K562 (cell line): Measurements from ENCODE around the gene DYNC1H1. TPM values are rescaled to one million over a fixed set of nuclear protein-coding genes. Genes with fewer than 3 reads are reported as not detected.
A peak's percentile ranks its signal among the peaks of the same experiment; 100 is the strongest.

Experiments used
- ARNT ChIP-seq, 2 experiments: fragments of 450-650 bp; IDR thresholded peaks; 2 replicates each; pipeline ENCODE4 v1.6.1; 2016; ENCODE audit warnings: mild to moderate bottlenecking in 1 of 2
- BHLHE40 ChIP-seq: IDR thresholded peaks from 2 replicates; pipeline ENCODE4 v1.6.1; 2011; ENCODE audit warnings: low read length, improper control_type of control experiment
- CBX3 ChIP-seq, 2 experiments: IDR thresholded peaks; 1 replicate in 1 of 2; 2 replicates in 1 of 2; pipeline ENCODE4 v1.6.1; 2012; ENCODE audit warnings: inconsistent platforms in 2 of 2, low read length in 2 of 2, borderline replicate concordance in 1 of 2, control low read depth in 1 of 2
- CC2D1A ChIP-seq: fragments of 450-650 bp; IDR thresholded peaks from 2 replicates; pipeline ENCODE4 v1.6.1; 2017; ENCODE audit warnings: mild to moderate bottlenecking
- CHD1 ChIP-seq: fragments of 200-600 bp; sonication (generic); IDR thresholded peaks from one replicate; pipeline ENCODE4 v1.6.1; 2012; ENCODE audit warnings: mild to moderate bottlenecking, moderate library complexity, low read length, inconsistent platforms
- CREM ChIP-seq: IDR thresholded peaks from 2 replicates; pipeline ENCODE4 v1.6.1; 2014; ENCODE audit warnings: antibody characterized with exemption, low read depth
- E2F6 ChIP-seq, 2 experiments: IDR thresholded peaks; 2 replicates each; pipeline ENCODE4 v1.6.1; 2011; ENCODE audit warnings: borderline replicate concordance in 1 of 2, control low read depth in 1 of 2, low read depth in 1 of 2, low read length in 1 of 2, mild to moderate bottlenecking in 1 of 2, mixed read lengths in 1 of 2, moderate library complexity in 1 of 2; ENCODE audit not compliant: insufficient read depth in 1 of 2, insufficient read length in 1 of 2, poor library complexity in 1 of 2, severe bottlenecking in 1 of 2; ENCODE audit errors: extremely low read depth in 1 of 2
- ESRRA ChIP-seq: fragments of 450-650 bp; IDR thresholded peaks from 2 replicates; pipeline ENCODE4 v1.6.1; 2014; ENCODE audit warnings: low read depth, mild to moderate bottlenecking, moderate library complexity, borderline replicate concordance
- FOSL1 ChIP-seq: fragments of 200-800 bp; sonication (Bioruptor generic); conservative IDR thresholded peaks from 2 replicates; pipeline ENCODE4 v1.6.1; 2016; ENCODE audit warnings: missing genetic modification characterization, missing compliant biosample characterization
- IRF2 ChIP-seq: sonication (generic); formaldehyde crosslinking; IDR thresholded peaks from 2 replicates; pipeline ENCODE4 v1.8.1; 2022; ENCODE audit warnings: mild to moderate bottlenecking, missing genetic modification reagents
- KAT8 ChIP-seq: fragments of 450-650 bp; IDR thresholded peaks from 2 replicates; pipeline ENCODE4 v1.6.1; 2016; ENCODE audit warnings: low read depth, mild to moderate bottlenecking
- MYC ChIP-seq, 2 experiments: fragments of 250-450 bp in 1 of 2; sonication (Bioruptor Pico) in 1 of 2; IDR thresholded peaks; 2 replicates each; pipeline versions ENCODE4 v1.5.1 to v1.6.1; 2012 to 2021; ENCODE audit warnings: low read depth in 2 of 2, borderline replicate concordance in 1 of 2, improper control_type of control experiment in 1 of 2, low read length in 1 of 2, mild to moderate bottlenecking in 1 of 2, moderate library complexity in 1 of 2
- NBN ChIP-seq: fragments of 450-650 bp; IDR thresholded peaks from 2 replicates; pipeline ENCODE4 v1.6.1; 2016; ENCODE audit warnings: low read depth, mild to moderate bottlenecking
- NCOA4 ChIP-seq: fragments of 450-650 bp; IDR thresholded peaks from 2 replicates; pipeline ENCODE4 v1.6.1; 2018; ENCODE audit warnings: mild to moderate bottlenecking; ENCODE audit not compliant: partially characterized antibody
- NFE2 ChIP-seq: IDR thresholded peaks from 2 replicates; pipeline ENCODE4 v1.6.1; 2014; ENCODE audit warnings: antibody characterized with exemption, low read depth
- NFIX ChIP-seq: fragments of 250-450 bp; sonication (Bioruptor Pico); IDR thresholded peaks from 2 replicates; pipeline ENCODE4 v1.4.0; 2020; ENCODE audit warnings: low read depth, mild to moderate bottlenecking, moderate library complexity
- PHTF2 ChIP-seq: fragments of 250-450 bp; sonication (Bioruptor Pico); IDR thresholded peaks from 2 replicates; pipeline ENCODE4 v1.5.0; 2021; ENCODE audit warnings: mild to moderate bottlenecking
- POLR2G ChIP-seq: fragments of 200-400 bp; formaldehyde crosslinking; IDR thresholded peaks from 2 replicates; pipeline ENCODE4 v1.6.1; 2017; ENCODE audit warnings: low read depth, mild to moderate bottlenecking, antibody characterized with exemption, low read length, moderate library complexity
- SAFB2 ChIP-seq: fragments of 200-400 bp; formaldehyde crosslinking; IDR thresholded peaks from 2 replicates; pipeline ENCODE4 v1.6.1; 2018; ENCODE audit warnings: borderline replicate concordance, low read length, low read depth, moderate library complexity; ENCODE audit not compliant: severe bottlenecking
- SIRT6 ChIP-seq: IDR thresholded peaks from one replicate; pipeline ENCODE4 v1.6.1; 2012; ENCODE audit warnings: low read depth, mild to moderate bottlenecking, control low read depth, inconsistent platforms, low read length, moderate library complexity
- SMARCE1 ChIP-seq: fragments of 450-650 bp; IDR thresholded peaks from 2 replicates; pipeline ENCODE4 v1.7.1; 2016; ENCODE audit warnings: mild to moderate bottlenecking
- SMC3 ChIP-seq: conservative IDR thresholded peaks from 2 replicates; pipeline ENCODE4 v1.6.1; 2011; ENCODE audit warnings: low read depth, low read length, improper control_type of control experiment; ENCODE audit not compliant: insufficient read depth
- SP1 ChIP-seq: sonication (generic); formaldehyde crosslinking; IDR thresholded peaks from 2 replicates; pipeline ENCODE4 v1.8.1; 2022; ENCODE audit warnings: mild to moderate bottlenecking, missing genetic modification reagents
- SREBF1 ChIP-seq: fragments of 150-350 bp; IDR thresholded peaks from 2 replicates; pipeline ENCODE4 v1.6.1; 2014; ENCODE audit warnings: antibody characterized with exemption, low read depth, low read length, borderline replicate concordance
- ZNF143 ChIP-seq: sonication (generic); formaldehyde crosslinking; IDR thresholded peaks from 2 replicates; pipeline ENCODE4 v1.9.0; 2022; ENCODE audit warnings: mild to moderate bottlenecking, missing genetic modification reagents
- ZNF57 ChIP-seq: fragments of 450-650 bp; formaldehyde crosslinking; IDR thresholded peaks from 2 replicates; pipeline ENCODE4 v1.4.0; 2020; ENCODE audit warnings: mild to moderate bottlenecking, moderate library complexity
- ZNF79 ChIP-seq: fragments of 250-450 bp; sonication (Bioruptor Pico); IDR thresholded peaks from 2 replicates; pipeline ENCODE4 v1.4.0; 2020; ENCODE audit warnings: low read depth, mild to moderate bottlenecking, moderate library complexity
- polyA plus RNA-seq, 8 experiments: library from polyadenylated mRNA; depleted of rRNA in 4 of 8; stranded (reverse) in 5 of 8; unstranded in 3 of 8; fragments of >200 nt; fragmentation: Nextera tagmentation in 2 of 8; fragmentation: Illumina TruSeq in 1 of 8; extraction: Ambion mirVana in 2 of 8; extraction: Trizol in 1 of 8; gene quantifications; 2 replicates each; pipeline versions ENCODE4 v1.2.1 to v1.2.3, GENCODE V29; 2011 to 2014; ENCODE audit warnings: inconsistent platforms in 1 of 8, missing spikeins in 1 of 8
- total RNA-seq, 7 experiments: library from RNA; depleted of rRNA in 6 of 7; stranded (reverse); fragments of >200 nt in 6 of 7; fragmentation: Illumina TruSeq in 2 of 7; extraction: Trizol in 2 of 7; gene quantifications; 2 replicates each; pipeline versions ENCODE4 v1.2.1 to v1.2.3, GENCODE V29; 2011 to 2021; ENCODE audit warnings: low replicate concordance in 1 of 7
- TF ChIP-seq, protein P1 (sequence below): fragments of 250-450 bp; sonication (Bioruptor Pico); IDR thresholded peaks from 2 replicates; pipeline ENCODE4 v1.8.0; 2021; ENCODE audit warnings: borderline replicate concordance, mild to moderate bottlenecking, moderate library complexity; ENCODE audit not compliant: poor library complexity, severe bottlenecking

DYNC1H1 gene
- total and polyA plus RNA-seq, 9 of the 15 experiments (the other 6 are each of a cell fraction or from before 2014, with no cell fraction given) = 31.9 to 335 (median 115) TPM

DNA sequence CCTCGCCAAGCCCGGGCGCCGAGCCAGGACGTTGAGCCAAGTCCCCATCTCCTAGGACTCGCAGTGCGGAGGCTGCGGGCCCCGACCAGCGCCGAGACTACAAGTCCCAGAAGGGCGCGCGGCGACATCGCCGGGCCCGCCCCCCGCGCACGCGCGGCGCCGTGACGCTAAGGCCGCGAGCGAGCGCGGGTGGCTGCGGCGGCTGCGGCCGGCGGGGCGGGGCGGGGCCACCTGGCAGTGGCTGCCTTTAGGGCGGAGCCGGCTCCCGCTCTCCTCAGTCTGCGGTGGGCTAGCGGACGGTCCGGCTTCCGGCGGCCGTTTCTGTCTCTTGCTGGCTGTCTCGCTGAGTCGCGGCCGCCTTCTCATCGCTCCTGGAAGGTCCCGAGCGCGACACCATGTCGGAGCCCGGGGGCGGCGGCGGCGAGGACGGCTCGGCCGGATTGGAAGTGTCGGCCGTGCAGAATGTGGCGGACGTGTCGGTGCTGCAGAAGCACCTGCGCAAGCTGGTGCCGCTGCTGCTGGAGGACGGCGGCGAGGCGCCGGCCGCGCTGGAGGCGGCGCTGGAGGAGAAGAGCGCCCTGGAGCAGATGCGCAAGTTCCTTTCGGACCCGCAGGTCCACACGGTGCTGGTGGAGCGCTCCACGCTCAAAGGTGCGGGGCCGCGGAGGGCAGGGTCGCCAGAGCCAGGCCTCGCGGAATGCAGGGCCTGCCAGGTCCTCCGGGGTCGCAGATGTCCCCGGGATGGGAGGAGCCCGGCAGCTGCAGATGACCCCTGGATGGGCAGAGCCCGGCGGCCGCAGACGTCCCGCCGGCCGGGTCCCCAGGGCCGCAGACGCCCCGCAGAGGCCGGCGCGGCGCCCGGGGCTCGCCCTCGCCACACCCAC is at the start of gene DYNC1H1 (continued):
- TF ChIP-seq SMARCE1 = no peak
- TF ChIP-seq SAFB2 = no peak
- TF ChIP-seq POLR2G = peak; percentile 97
- TF ChIP-seq SREBF1 = no peak
- TF ChIP-seq ZNF79 (CRISPR knock-in tag) = no peak
- no peak for TF ChIP-seq KAT8
- no peak for TF ChIP-seq NBN
- TF ChIP-seq FOSL1 = no peak
- no peak for TF ChIP-seq SMC3
- no peak for TF ChIP-seq ZNF57 (CRISPR knock-in tag)
- TF ChIP-seq ARNT (IDR thresholded peaks at IDR 0.05) = no peak
- no peak for TF ChIP-seq PHTF2 (CRISPR knock-in tag)
- no peak for TF ChIP-seq CBX3 (IDR thresholded peaks at IDR 0.05; ENCODE audit: borderline replicate concordance in 1 of 2, low read length in 2 of 2)
- peak; percentile 75 for TF ChIP-seq CREM
- no peak for TF ChIP-seq CC2D1A
- TF ChIP-seq CHD1 = peak; percentile 23
- TF ChIP-seq NFIX (CRISPR knock-in tag) = no peak
- TF ChIP-seq E2F6 (IDR thresholded peaks at IDR 0.05; ENCODE audit: borderline replicate concordance in 1 of 2, extremely low read depth in 1 of 2, insufficient read depth in 1 of 2, insufficient read length in 1 of 2, low read depth in 1 of 2, low read length in 1 of 2, poor library complexity in 1 of 2, severe bottlenecking in 1 of 2) = peak in 1 of 2 experiments; percentile 29
- TF ChIP-seq NCOA4 = no peak
- peak; percentile 81 for TF ChIP-seq ZNF143 (CRISPR knock-in tag)
- peak; percentile 47; the same call in 1 of the 2 replicates for TF ChIP-seq SP1 (CRISPR knock-in tag)
- no peak for TF ChIP-seq SIRT6
- no peak for TF ChIP-seq ESRRA
- TF ChIP-seq MYC (IDR thresholded peaks at IDR 0.05; ENCODE audit: low read depth, low read length) = no peak; the same call in 1 of the 2 replicates
- no peak for TF ChIP-seq MYC (CRISPR knock-in tag; IDR thresholded peaks at IDR 0.05; ENCODE audit: borderline replicate concordance, low read depth)
- TF ChIP-seq BHLHE40 = 0 out of 2 replicates have a peak, but pooled peaks have one; percentile 33
- TF ChIP-seq IRF2 = no peak
- TF ChIP-seq, protein P1, sequence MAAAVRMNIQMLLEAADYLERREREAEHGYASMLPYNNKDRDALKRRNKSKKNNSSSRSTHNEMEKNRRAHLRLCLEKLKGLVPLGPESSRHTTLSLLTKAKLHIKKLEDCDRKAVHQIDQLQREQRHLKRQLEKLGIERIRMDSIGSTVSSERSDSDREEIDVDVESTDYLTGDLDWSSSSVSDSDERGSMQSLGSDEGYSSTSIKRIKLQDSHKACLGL (CRISPR knock-in tag) = no peak
- no peak for TF ChIP-seq NFE2
